Activated CD8-positive, alpha-beta T cell treated with anti-CD3 and anti-CD28 coated beads for 36 hours (primary cell): ENCODE data around the gene BBS1. TPM values are rescaled to one million over a fixed set of nuclear protein-coding genes. Genes with fewer than 3 reads are reported as not detected.

Source experiments
- ATAC-seq: fragments of 200-7000 bp; cut with Tn5 transposase; one replicate; pipeline ENCODE4 v1.10.0; 2021; ENCODE audit warnings: mild to moderate bottlenecking, moderate library complexity
- CTCF ChIA-PET: fragments of 350-600 bp; sonication (Branson Sonifier 250); formaldehyde crosslinking; loops from one replicate; lab custom pipeline; 2021; ENCODE audit warnings: antibody characterized with exemption; lab: Charles Lee
- POLR2A ChIA-PET: fragments of 350-600 bp; sonication (Branson Sonifier 250); formaldehyde crosslinking; loops from one replicate; lab custom pipeline; 2021; ENCODE audit warnings: antibody characterized with exemption; lab: Charles Lee
- DNase-seq: peaks from one replicate; pipeline ENCODE4 v3.0.0-alpha.2; 2020
- H3K27ac Mint-ChIP-seq: one replicate; pipeline ENCODE4 v1.8.0; 2021; ENCODE audit warnings: mild to moderate bottlenecking, mixed read lengths
- H3K27me3 Mint-ChIP-seq: one replicate; pipeline ENCODE4 v1.8.0; 2021; ENCODE audit warnings: mixed read lengths
- H3K36me3 Mint-ChIP-seq: one replicate; pipeline ENCODE4 v1.8.0; 2021; ENCODE audit warnings: low read depth, mixed read lengths
- H3K4me1 Mint-ChIP-seq: one replicate; pipeline ENCODE4 v1.8.0; 2021; ENCODE audit warnings: low read depth, mixed read lengths
- H3K4me3 Mint-ChIP-seq: one replicate; pipeline ENCODE4 v1.8.0; 2021; ENCODE audit warnings: mild to moderate bottlenecking, moderate library complexity, mixed read lengths
- H3K9me3 Mint-ChIP-seq: one replicate; pipeline ENCODE4 v1.8.0; 2021; ENCODE audit warnings: mixed read lengths
- CTCF ChIP-seq: fragments of 200-600 bp; IDR thresholded peaks from one replicate; pipeline ENCODE4 v1.8.0; 2022; ENCODE audit warnings: antibody characterized with exemption, mild to moderate bottlenecking
- intact Hi-C: fragments of 100-400 bp; cut with micrococcal nuclease; formaldehyde crosslinking; loops from one replicate; pipeline ENCODE4 v1.10.0; 2022
- total RNA-seq, 2 experiments: library from RNA; stranded (reverse); gene quantifications; one replicate each; pipeline ENCODE4 v1.2.3, GENCODE V29; 2021

BBS1 gene
- total RNA-seq, 2 experiments from 2014 or later: 7.7 to 7.9 TPM

DNA sequence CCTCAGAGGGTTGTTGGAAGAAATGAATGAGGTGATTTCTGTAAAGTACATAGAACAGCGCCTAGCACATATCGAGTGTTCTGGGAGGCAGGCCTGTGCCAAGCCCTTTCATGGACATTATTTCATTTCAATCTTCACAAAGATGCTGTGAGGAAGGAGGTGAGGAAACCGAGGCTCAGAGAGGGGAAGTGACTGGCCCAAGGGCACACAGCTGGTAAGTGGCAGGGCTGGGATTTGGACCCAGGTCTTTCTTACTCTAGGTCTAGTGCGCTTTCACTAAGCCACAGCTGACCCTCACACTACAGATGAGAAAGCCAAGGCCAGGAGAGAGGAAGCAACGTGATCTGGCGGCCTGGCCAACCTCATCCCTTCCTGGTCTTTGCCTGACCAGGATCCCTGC is 41.7 kb upstream of the BBS1 start:
- intact Hi-C loops: no loop called here
- no peak overlapping the region for H3K27ac Mint-ChIP-seq
- H3K27me3 Mint-ChIP-seq: no peaks in the 10 kb centered on the region
- ChIA-PET POLR2A (interaction anchor here (1.5 to 2.0 kb wide), 2 partner anchors 8 to 10 kb away, joined by 6 read pairs; no protein-coding TSS in a partner anchor), CTCF (interaction anchor here (0.8 to 5.5 kb wide), 7 partner anchors 10 to 79 kb away, joined by 3 to 36 read pairs (median 4); partner anchors contain the start of genes DPP3, MRPL11 and NPAS4)
- DNase-seq: no peak
- peak overlapping the region; percentile 86 for H3K4me3 Mint-ChIP-seq
- H3K9me3 Mint-ChIP-seq: no peaks in the 10 kb centered on the region
- peaks cover 27% of the 10 kb centered on the region for H3K4me1 Mint-ChIP-seq
- no peak for ATAC-seq
- peaks cover 2% of the 10 kb centered on the region for H3K36me3 Mint-ChIP-seq
- TF ChIP-seq CTCF: no peak

DNA sequence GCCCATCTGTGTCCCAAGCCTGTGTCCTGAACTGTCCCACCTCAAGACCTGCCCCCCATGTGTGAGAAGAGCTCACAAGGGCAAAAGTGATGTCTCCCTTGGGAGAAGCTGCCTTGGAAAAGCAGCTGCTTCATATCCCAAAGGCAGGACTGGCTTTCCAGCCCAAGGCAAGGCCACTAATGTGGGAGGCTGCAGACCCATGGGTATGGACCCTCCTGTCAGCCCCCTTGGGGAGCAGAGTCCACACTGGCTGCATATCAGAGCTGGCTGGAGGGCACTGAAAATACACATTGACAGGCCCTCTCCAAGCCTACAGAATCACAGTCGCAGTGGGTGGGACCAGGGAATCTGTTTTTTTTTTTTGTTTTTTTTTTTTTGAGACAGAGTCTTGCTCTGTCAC is 41.0 kb upstream of the BBS1 start:
- ATAC-seq (no peak), DNase-seq (no peak)
- H3K27ac Mint-ChIP-seq: no peak overlapping the region
- no peaks in the 10 kb centered on the region for H3K9me3 Mint-ChIP-seq
- H3K36me3 Mint-ChIP-seq: peaks cover 2% of the 10 kb centered on the region
- ChIA-PET CTCF (interaction anchor here (0.8 to 5.5 kb wide), 6 partner anchors 10 to 80 kb away, joined by 3 to 36 read pairs (median 4); partner anchors contain the start of genes DPP3, MRPL11 and NPAS4), POLR2A (interaction anchor here (2.0 kb wide), 1 partner anchor 11 kb away, joined by 6 read pairs; no protein-coding TSS in a partner anchor)
- no peak overlapping the region for H3K4me3 Mint-ChIP-seq
- H3K27me3 Mint-ChIP-seq: no peaks in the 10 kb centered on the region
- no peak for TF ChIP-seq CTCF
- peaks cover 27% of the 10 kb centered on the region for H3K4me1 Mint-ChIP-seq
- intact Hi-C loops: no loop called here

- Mint-ChIP-seq H3K27ac (no peak overlapping the region), H3K4me1 (peaks cover 27% of the 10 kb centered on the region), H3K9me3 (no peaks in the 10 kb centered on the region), H3K4me3 (no peak overlapping the region), H3K36me3 (peaks cover 2% of the 10 kb centered on the region), H3K27me3 (no peaks in the 10 kb centered on the region)
- no peak for ATAC-seq
- no peak for TF ChIP-seq CTCF
- DNase-seq: no peak
- CTCF ChIA-PET: interaction anchor here (1.1 to 5.5 kb wide), 5 partner anchors 9 to 81 kb away, joined by 3 to 36 read pairs (median 5); partner anchors contain the start of genes DPP3, MRPL11 and NPAS4
- POLR2A ChIA-PET: interaction anchor here (1.9 to 2.0 kb wide), 2 partner anchors 10 to 11 kb away, joined by 6 to 9 read pairs; partner anchors contain the start of gene DPP3
- intact Hi-C loops: loop anchor here (5.0 kb wide), 1 partner anchor 33 kb away; the partner anchor contains the start of gene MRPL11
Measured at GRCh38 chr11:66470015-66470414, 40.4 kb upstream of the BBS1 start.

DNA sequence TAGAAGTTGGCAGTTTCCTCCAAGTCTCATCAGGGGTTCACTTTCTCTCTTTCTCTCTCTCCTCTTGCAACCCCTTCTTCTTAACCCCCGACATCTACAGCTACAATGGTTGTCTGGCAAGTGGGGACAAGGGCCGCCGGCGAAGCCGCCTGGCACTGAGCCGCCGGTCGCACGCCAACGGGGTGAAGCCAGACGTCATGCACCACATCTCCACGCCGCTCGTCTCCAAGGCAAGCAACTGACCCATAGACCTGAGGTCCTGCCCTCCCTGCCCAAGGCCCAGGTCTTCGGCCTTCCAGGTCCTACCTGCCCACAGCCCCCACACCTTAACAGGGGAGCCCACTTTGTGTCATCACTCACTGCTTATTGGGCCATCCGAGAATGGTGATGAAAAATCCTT is 39.3 kb upstream of the BBS1 start:
- H3K27ac Mint-ChIP-seq: no peak overlapping the region
- POLR2A ChIA-PET: interaction anchor here (1.9 kb wide), 1 partner anchor 9 kb away, joined by 9 read pairs; the partner anchor contains the start of gene DPP3
- no peak overlapping the region for H3K4me3 Mint-ChIP-seq
- ATAC-seq (no peak), DNase-seq (no peak)
- CTCF ChIA-PET: interaction anchor here (0.7 to 5.5 kb wide), 4 partner anchors 8 to 63 kb away, joined by 3 to 36 read pairs (median 5); partner anchors contain the start of gene DPP3
- H3K4me1 Mint-ChIP-seq: peaks cover 20% of the 10 kb centered on the region
- no peaks in the 10 kb centered on the region for H3K27me3 Mint-ChIP-seq
- H3K9me3 Mint-ChIP-seq: no peaks in the 10 kb centered on the region
- H3K36me3 Mint-ChIP-seq: peaks cover 2% of the 10 kb centered on the region
- TF ChIP-seq CTCF: no peak
- intact Hi-C loops: loop anchor here (5.0 kb wide), 1 partner anchor 34 kb away; the partner anchor contains the start of gene MRPL11

- Mint-ChIP-seq H3K4me1 (peaks cover 16% of the 10 kb centered on the region), H3K36me3 (peaks cover 2% of the 10 kb centered on the region), H3K27ac (no peak overlapping the region), H3K27me3 (no peaks in the 10 kb centered on the region), H3K9me3 (no peaks in the 10 kb centered on the region), H3K4me3 (no peak overlapping the region)
- POLR2A ChIA-PET: interaction anchor here (1.1 to 1.2 kb wide), 2 partner anchors 9 to 19 kb away, joined by 3 read pairs; no protein-coding TSS in a partner anchor
- CTCF ChIA-PET: interaction anchor here (0.9 to 1.8 kb wide), 3 partner anchors 8 to 63 kb away, joined by 3 to 7 read pairs (median 4); partner anchors contain the start of gene DPP3
- no peak for TF ChIP-seq CTCF
- ATAC-seq (no peak), DNase-seq (no peak)
- intact Hi-C loops: loop anchor here (5.0 kb wide), 1 partner anchor 35 kb away; the partner anchor contains the start of gene MRPL11
Measured at GRCh38 chr11:66472054-66472453, 38.4 kb upstream of the BBS1 start.
